ENCODE measurements around the gene FAM50B.
A peak's percentile ranks its signal among the peaks of the same experiment; 100 is the strongest.
"Not testable (repeated sequence)": the region's sequence is repeated elsewhere in the genome, so short reads cannot be mapped to it uniquely, and the experiment has no call there.

Gene FAM50B

DNA sequence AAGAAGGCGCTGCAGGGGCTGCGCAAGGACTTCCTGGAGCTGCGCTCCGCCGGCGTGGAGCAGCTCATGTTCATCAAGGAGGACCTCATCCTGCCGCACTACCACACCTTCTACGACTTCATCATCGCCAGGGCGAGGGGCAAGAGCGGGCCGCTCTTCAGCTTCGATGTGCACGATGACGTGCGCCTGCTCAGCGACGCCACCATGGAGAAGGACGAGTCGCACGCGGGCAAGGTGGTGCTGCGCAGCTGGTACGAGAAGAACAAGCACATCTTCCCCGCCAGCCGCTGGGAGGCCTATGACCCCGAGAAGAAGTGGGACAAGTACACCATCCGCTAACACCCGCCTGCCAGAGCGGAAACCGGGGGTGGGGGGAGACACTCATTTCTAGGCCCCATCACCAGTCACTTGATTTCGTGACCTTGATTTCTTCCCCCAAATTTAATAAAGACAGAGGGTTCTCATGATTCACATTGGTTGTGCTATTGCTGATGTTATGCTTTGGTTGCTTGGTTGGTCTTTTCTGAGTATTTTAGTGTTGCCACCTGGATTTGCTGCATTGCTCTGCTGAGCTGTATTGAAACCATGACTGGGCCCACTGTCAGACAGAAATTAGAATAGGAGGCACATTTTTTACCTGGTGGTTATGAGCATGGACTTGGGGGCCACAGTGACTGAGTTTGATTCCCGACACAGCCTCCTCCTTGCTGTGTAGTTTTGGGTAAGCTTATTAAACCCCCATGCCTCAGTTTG, 1.5 kb downstream of the FAM50B start:
- DNase-seq: peak; percentile 37

DNA sequence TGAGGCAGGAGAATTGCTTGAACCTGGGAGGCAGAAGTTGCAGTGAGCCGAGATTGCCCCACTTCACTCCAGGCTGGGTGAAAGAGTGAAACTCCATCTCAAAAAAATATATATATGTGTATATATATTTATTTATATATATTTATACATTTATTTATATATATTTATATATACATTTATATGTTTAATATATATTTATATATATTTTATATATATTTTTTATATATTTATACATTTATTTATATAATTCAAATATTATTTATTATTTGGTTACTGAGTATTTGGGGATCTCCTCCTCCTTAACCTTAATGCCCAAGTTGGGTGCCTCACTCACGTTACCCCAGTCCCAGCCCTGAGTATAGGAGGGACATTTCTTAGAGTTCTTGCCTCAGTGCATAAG, 2.7 kb downstream of the FAM50B start:
- no peak for DNase-seq

DNA sequence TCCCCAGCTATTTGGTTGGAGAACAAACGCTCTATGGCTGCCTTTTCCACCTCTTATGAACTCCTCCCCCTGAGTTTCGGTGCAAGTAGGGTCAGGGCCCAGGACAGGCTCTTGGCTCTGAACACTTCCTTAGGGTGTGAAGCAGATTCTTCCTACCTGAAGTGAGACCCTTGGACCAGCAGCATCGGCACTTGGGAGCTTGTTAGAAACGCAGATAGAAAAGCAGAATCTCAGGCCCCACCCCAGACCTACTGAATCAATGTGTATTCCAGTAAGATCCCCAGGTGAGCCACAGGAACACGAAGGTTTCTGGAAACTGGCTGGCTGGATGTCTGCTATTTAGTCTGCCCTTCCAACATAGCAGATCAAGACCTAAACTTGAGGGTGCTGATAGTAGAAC, 3.2 kb downstream of the FAM50B start:
- DNase-seq: no peak

DNA sequence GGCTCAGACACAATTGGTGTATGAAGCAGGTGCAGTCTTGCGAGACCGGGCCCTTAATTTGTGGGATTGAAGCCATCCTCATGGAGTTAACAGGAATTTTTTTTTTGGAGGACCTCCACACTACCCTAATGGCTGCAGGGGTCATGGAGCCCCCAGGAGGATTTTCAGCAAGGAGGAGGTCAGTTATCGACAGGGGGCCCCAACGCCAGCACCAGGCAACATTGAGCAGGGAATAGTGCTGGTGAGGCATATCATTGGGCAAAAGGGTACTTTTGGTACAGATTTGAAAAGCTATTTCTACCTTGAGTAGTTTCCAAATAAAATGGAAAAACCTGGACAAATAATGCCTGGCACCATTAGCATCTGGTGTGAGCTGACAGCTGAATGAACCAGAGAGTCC, 6.7 kb downstream of the FAM50B start:
- DNase-seq: no peak

DNA sequence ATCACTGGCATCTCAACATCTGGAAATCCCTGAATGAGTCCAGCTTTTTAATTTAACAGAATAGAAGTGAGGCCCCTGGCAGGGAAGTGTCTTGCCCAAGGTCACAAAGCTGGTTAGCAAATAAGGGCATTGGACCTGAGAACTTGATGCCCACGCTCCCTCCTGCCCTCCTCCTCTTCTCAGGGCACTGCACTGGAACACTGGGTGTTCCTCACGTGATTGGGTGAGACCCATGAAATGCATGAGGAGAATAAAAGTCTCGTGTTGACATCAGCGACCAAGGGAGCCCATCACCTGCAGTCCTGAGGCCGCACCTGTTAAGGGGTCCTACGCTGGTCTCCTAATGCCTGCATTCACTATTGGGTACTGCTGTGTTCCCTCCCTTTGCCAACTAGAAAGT, 7.4 kb downstream of the FAM50B start:
- DNase-seq: no peak

DNA sequence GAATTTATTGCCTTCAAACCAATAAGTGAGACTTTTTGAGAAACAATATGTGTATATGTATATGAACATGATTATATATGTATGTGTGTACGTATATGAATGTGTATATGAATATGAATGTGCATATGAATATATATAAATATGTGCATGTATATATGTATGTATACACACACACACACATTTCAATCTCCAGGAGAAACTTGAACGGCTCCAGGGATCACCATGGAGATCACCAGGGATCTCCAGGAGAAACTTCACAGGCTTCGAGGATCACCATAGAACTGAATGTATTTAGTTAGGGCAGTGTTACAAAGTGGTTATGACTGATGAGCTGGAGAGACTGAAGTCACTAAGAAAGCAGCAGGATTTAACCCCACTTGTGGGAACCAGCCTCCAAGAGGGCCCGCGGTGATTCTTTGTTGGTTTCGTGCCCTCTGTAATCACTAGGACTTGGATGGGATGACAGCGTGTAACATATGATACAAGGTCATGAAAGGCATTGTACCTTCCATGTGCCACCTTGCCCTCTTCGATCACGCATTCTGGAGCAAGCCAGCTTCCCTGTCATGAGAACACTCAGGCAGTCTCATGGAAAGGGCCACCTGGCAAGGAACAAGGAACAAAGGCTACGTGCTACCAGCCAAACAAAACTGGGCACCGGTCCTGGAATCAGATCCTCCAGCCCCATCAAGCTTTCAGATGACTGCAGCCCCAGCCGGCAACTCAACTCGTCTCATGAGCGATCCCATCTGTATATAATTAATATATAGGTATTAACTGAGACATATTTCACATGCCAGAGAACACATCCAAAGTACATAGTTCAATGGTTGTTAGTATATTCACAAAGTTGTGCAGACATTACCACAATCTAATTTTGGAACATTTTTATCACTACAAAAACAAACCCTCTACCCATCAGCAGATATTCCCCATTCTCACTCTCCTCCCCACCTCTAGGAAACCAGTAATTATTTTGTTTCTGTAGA, 8.6 kb downstream of the FAM50B start:
- no peak for DNase-seq

DNA sequence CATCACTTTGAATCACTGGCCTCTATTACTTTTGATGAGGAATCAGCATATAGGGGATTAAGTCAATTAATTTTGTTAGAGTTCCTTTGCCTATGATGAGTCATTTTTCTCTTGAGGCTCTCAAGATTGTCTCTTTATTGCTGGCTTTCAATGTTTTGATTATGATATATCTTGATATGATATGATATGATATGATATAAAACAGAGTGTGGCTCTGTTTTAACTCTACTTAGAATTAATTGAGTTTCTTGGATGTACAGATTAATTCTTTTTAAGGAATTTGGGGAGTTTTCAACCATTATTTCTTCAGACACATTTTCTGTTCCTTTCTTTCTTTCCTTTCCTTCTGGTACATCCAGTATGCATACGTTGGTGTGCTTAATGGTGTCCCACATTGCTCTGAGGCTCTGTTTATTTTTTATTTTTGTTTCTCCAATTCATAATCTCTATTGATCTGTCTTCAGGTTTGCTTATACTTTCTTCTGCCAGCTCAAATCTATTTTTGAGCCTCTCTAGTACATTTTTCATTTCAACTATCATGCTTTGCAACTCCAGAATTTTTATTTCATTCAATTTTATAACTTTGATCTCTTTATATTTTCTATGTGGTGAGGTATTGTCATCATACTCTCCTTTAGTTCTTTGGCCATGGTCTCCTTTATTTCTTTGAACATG, 10.8 kb downstream of the FAM50B start:
- no peak for DNase-seq

DNA sequence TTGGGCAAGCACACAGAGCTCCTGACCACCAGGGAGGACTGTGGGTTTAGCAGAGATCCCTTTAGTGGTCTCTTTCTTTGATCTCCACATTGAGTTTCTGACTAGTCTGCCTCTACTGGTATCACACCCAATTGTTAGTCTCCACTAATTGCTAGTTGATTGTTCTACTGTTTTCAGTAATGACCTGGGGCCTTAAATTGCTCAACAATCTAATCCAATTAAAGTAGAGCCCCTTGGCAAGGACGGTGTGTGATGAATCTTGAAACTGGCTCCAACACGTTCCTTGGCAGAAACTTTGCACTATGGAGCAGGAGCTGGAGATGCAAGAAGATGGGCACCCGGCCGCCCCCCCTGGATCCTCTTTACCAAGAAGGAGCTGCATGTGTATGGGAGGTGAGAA, 12.3 kb downstream of the FAM50B start:
- DNase-seq: no peak

DNA sequence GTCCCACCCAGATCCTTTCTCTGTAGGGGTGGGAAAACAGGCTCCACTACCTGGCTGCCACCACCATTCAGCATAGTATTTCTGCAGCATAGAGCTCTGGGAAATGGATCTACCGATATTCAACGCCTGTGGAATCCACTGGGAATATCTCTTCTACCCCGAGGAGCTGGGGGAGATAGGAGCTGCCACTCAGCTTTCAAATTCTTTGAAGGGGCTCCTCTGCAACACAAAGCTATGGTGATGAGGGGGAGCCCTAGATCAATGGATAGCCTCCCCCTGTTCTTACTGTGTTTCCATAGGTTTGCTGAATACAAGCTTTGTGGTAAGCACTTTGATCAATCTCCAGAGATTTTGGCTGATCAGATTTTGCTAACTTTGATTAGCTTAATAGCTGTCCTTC, 12.9 kb downstream of the FAM50B start:
- no peak for DNase-seq

DNA sequence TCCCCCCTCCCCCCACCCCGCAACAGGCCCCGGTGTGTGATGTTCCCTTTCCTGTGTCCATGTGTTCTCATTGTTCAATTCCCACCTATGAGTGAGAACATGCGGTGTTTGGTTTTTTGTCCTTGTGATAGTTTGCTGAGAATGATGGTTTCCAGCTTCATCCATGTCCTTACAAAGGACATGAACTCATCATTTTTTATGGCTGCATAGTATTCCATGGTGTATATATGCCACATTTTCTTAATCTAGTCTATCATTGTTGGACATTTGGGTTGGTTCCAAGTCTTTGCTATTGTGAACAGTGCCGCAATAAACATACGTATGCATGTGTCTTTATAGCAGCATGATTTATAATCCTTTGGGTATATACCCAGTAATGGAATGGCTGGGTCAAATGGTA, 14.1 kb downstream of the FAM50B start:
- DNase-seq: not testable (repeated sequence)

DNA sequence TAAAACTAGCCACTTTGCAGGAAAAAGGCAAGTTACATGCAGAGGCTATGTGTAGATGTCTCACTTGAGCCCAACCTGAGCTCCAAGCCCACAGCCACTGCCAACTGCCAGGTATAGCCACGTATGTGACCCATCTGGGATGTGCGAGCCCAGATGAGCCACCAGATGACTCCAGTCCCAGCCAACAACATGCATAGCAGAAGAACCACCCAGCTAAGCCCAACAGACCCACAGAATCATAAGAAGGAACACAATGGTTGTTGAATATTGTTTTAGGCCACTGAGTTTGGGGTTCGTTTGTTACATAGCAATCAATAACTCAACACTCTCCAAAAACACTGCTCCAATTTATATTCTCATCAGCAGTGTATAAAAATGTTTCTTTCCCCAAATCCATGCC, 16.3 kb downstream of the FAM50B start:
- DNase-seq: no peak

DNA sequence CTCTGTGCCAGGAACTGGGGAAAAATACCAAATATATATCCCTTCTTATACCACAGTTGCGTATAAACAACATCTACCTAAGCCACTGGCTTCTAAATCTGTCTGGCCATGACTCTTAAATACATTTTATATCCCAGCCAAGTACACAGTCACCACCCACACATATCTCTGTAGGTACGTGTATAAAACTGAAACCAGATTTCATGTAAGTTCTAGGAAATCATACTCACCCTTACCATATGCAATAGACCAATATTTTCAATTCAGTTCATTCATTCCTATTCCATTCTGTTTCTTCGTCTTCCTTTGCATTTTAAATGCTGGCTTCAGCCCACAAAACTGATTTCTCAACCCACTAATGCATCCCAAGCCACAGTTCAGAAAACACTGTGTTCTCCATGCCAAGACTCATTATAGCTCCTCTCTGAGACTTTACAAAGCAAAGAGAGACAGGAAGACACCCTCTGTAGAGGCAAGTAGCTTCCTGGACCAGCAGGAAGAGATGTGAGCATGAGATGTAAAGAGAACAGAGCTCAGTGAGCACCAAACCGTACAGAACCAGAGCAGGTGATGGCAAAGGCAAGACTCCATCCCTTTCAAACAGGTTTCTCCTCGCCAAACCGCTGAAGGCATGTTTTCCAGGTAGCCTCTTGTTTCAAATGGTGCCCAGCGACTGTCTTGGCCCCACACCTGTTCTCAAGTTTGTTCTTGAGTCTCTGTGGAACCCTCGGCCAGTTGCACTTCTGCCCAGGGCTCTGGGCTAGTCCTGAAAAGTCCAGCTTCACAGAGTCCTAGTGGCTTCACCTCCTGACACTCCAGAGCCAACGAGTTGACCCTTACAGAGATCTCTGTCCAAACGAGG, 18.7 kb downstream of the FAM50B start:
- no peak for DNase-seq

DNA sequence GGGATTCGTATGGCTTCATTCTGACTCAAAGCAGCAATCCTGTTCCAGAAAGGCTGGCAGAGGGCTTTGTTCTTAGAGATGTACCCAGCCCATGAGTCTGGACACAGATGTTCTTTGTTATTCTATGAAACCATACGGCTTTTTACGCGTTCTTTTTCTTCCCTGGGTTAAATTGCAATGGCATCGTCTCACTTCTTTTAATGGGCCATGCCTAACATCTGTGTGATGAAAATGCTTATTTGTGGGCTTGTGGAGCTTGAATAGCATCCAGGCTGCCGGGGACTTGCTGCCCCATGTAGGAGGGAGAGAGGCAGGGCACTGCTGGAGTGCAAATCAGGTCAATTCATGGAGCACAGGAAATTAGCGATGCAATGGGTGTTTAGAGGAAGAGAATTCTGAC, 19.4 kb downstream of the FAM50B start:
- DNase-seq: no peak

DNA sequence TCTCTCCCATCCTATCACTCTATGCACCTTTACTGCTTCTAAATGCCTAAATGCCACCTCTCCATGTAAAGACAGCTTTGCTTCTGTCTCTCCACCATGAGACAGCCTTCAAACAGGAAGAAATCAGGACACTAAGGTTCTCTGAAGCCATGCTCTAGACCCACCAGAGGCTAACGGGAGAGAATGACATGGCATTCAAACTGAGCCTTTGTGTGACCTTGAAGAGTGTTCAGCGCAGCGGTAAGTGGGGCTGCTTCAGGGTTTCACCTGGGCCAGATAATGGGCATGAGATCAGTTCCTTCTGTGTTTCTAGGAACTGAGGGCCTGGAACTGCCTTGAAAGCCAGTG, 20.1 kb downstream of the FAM50B start:
- DNase-seq: no peak

DNA sequence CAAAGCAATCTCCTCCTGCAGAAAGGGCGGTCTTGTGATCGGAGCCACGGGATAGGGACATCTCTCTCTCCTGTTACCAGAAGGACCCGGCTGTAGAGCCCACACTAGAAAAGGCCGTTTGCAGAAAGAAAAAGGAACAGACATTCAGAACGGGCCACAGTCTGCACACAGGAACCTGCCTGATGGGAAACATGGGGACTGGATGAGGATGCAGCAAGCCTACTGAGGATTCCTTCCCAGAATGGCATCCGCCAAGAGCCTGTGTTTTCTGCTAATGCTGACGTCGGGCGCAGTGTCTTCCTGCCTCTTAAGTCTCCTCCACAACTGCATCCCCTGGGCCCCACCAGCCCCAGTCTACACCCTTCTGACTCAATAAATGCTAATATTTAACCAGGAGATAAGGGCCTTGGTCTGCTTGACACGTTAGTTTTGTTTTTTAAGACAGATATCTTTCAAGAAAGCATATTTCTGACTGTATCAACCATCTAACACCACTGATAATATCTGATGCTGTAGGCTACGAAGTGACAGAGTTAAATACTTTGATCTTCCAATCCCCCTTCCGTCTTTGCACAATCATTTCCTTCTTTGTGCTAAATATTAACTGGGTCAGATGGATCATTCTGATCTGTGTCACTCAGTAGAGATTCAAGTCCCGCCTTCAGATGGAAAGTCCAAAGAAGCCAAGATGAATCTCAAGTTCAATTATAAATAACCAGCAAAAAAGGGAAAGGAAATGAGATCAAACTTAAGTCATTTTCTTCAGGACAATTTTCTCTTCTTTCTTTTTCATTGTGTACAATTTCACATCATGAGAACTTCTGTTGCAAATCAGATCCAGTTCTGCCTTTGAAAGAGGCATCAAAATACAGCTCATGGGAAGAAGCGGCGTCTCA, 20.7 kb downstream of the FAM50B start:
- peak; percentile 35 for DNase-seq

DNA sequence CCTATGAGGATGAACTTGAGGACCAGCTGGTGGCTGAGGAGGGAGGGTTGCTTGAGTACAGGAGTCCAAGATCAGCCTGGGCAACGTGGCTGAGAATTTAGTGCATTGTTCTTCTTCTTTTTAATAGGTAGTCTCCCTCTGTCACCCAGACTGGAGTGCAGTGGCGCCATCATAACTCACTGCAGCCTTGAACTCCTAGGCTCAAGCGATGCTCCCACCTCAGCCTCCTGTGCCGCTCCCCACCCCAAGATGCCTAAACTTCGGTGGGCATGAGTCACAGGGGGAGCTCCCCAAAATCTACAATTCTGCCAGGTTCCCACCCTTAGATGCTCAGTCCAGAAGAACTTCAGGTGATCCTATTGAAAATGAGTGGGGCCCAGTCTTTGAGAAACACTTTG, 21.4 kb downstream of the FAM50B start:
- DNase-seq: no peak

DNA sequence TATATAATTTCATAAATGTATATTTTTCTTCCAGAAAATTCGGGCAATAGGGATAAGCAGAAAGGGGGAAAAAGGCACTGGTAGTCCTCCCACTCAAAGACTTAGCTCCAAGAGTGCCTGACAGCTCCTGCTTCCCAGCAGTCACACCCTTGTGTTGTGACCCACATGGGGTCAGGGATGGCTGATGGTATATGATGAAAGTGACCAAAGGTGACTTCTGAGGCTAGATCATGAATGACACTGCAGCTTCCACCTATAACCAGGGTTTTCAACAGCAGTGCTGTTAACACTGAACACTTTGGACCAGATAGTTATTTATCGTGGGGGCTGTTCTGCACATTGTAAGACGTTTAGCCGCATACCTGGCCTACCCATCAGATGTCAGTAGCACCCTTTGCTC, 22.3 kb downstream of the FAM50B start:
- DNase-seq: no peak

DNA sequence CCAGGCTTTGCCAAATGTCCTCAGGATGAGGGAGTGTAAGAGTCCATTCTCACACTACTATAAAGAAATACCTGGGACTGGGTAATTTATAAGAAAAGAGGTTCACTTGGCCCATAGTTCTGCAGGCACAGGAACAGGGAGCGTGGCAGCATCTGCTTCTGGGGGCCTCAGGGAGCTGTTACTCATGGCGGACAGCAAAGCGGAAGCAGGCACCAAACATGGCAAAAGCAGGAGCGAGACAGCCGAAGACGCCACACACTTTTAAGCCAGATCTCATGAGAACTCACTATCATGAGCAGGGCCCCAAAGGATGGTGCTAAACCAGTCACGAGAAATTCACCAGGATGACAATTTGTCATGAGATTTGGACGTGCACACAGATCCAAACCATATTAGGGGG, 22.8 kb downstream of the FAM50B start:
- no peak for DNase-seq

DNA sequence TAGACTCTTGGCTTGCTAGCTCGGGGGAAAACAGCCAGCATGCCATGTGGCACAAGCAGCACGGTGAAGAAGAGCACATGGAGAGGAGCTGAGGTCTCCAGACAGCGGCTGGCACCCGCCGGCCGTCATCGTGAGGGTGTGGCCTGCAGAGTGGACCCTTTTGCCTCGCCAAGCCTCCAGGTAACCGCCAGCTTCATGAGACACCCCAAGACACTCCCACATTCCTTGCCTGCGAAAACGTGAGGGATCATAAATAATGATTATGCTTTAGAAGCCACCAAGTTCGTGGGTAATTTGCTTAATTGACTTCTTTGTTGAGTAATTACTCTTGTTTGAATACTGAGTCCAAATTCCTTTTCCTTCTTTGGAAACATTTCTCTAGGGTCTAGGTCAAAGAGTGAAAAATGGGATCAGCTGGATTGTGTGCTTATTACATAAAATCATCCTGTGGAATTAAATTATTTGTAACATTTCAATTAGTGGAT, 23.2 kb downstream of the FAM50B start:
- no peak for DNase-seq

DNA sequence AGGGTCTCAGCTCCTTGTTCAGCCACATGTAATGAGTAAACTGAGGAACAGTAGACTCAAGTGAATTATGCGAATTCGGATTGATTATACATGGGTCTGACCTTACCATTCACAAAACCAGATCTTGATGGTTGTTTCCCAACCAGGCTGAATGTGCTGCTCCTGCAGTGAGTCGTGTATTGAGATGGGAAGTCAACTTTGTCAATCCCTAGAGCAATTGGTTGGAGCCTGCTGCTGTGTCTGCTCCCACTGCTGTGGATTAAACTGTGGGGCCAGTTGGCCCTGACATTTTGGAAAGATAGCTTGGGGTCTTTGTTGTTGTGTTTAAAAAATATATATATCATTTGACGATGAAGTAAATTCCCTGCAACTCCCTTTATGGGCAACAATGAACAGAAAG, 23.9 kb downstream of the FAM50B start:
- no peak for DNase-seq

DNA sequence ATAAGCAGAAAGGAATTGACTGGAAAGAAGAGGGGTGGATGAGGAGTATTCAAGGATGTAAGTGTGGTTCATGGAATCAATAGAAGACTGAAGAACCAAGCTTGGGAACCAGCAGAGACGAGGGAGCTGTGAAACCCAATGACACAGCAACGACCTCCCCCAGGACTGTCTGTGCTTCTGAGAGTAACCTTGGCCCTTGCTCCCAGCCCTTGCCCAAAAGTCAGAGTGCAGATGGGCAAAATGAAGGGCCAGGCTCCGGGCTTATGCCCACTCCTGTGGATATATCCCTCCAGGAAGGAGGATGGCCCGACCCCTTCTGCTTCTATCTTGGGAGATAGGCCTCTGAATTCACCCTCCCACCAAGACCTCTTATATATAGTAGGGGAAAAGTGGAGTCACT, 24.9 kb downstream of the FAM50B start:
- no peak for DNase-seq
